Measurements from ENCODE around the gene PDXK. TPM values are rescaled to one million over a fixed set of nuclear protein-coding genes. Genes with fewer than 3 reads are reported as not detected.

PDXK gene
- total RNA-seq, 3 donors from 2014 or later = 101 to 114 (median 106) TPM

- no peaks in the 10 kb centered on the region for H3K27me3 Mint-ChIP-seq (ENCODE audit: low read depth)
- ATAC-seq (no peak), DNase-seq (no peak)
- peak overlapping the region; percentile 84 for H3K4me3 Mint-ChIP-seq
- H3K9me3 Mint-ChIP-seq = no peaks in the 10 kb centered on the region
- peaks cover 5% of the 10 kb centered on the region for H3K36me3 Mint-ChIP-seq (ENCODE audit: insufficient read depth)
- H3K4me1 Mint-ChIP-seq (ENCODE audit: low read depth) = peaks cover 42% of the 10 kb centered on the region
Observed at GRCh38 chr21:43727519-43728153, 8.7 kb downstream of the PDXK start.

- ATAC-seq (no peak), DNase-seq (no peak)
- Mint-ChIP-seq H3K36me3 (ENCODE audit: insufficient read depth) (peaks cover 5% of the 10 kb centered on the region), H3K9me3 (no peaks in the 10 kb centered on the region), H3K27me3 (ENCODE audit: low read depth) (no peaks in the 10 kb centered on the region), H3K4me1 (ENCODE audit: low read depth) (peaks cover 40% of the 10 kb centered on the region), H3K4me3 (peak overlapping the region; percentile 84)
Observed at GRCh38 chr21:43728154-43728466, 9.2 kb downstream of the PDXK start.

GRCh38 chr21:43728467-43729390, 9.8 kb downstream of the PDXK start:
- peak overlapping the region; percentile 84 for H3K4me3 Mint-ChIP-seq
- DNase-seq (peak; percentile 78), ATAC-seq (peak; percentile 83 to 85)
- peaks cover 46% of the 10 kb centered on the region for H3K4me1 Mint-ChIP-seq (ENCODE audit: low read depth)
- H3K9me3 Mint-ChIP-seq = no peaks in the 10 kb centered on the region
- no peaks in the 10 kb centered on the region for H3K27me3 Mint-ChIP-seq (ENCODE audit: low read depth)
- peaks cover 5% of the 10 kb centered on the region for H3K36me3 Mint-ChIP-seq (ENCODE audit: insufficient read depth)

- H3K9me3 Mint-ChIP-seq = no peaks in the 10 kb centered on the region
- no peaks in the 10 kb centered on the region for H3K27me3 Mint-ChIP-seq (ENCODE audit: low read depth)
- H3K36me3 Mint-ChIP-seq (ENCODE audit: insufficient read depth) = peaks cover 3% of the 10 kb centered on the region
- H3K4me1 Mint-ChIP-seq (ENCODE audit: low read depth) = peaks cover 46% of the 10 kb centered on the region
- H3K4me3 Mint-ChIP-seq = no peak overlapping the region
- DNase-seq = no peak
- ATAC-seq = no peak
Observed at GRCh38 chr21:43731476-43731875, 12.5 kb downstream of the PDXK start.

- ATAC-seq (no peak), DNase-seq (no peak)
- no peaks in the 10 kb centered on the region for H3K9me3 Mint-ChIP-seq
- no peaks in the 10 kb centered on the region for H3K27me3 Mint-ChIP-seq (ENCODE audit: low read depth)
- peaks cover 3% of the 10 kb centered on the region for H3K36me3 Mint-ChIP-seq (ENCODE audit: insufficient read depth)
- no peak overlapping the region for H3K4me3 Mint-ChIP-seq
- peaks cover 40% of the 10 kb centered on the region for H3K4me1 Mint-ChIP-seq (ENCODE audit: low read depth)
Observed at GRCh38 chr21:43731891-43732711, 13.2 kb downstream of the PDXK start.

- no peak overlapping the region for H3K4me3 Mint-ChIP-seq
- no peak for DNase-seq
Observed at GRCh38 chr21:43733060-43733459, 14.1 kb downstream of the PDXK start.

GRCh38 chr21:43733529-43734071, 14.7 kb downstream of the PDXK start:
- Mint-ChIP-seq H3K9me3 (no peaks in the 10 kb centered on the region), H3K36me3 (ENCODE audit: insufficient read depth) (peaks cover 3% of the 10 kb centered on the region), H3K4me3 (no peak overlapping the region), H3K27me3 (ENCODE audit: low read depth) (no peaks in the 10 kb centered on the region), H3K4me1 (ENCODE audit: low read depth) (peaks cover 26% of the 10 kb centered on the region)
- DNase-seq (peak; percentile 43), ATAC-seq (peak; percentile 59 to 72)

More at GRCh38 chr21:43733060-43733459, 14.1 kb downstream of the PDXK start:
- H3K4me1 Mint-ChIP-seq (ENCODE audit: low read depth) = peaks cover 32% of the 10 kb centered on the region
- H3K27me3 Mint-ChIP-seq (ENCODE audit: low read depth) = no peaks in the 10 kb centered on the region
- ATAC-seq = no peak
- H3K9me3 Mint-ChIP-seq = no peaks in the 10 kb centered on the region
- peaks cover 3% of the 10 kb centered on the region for H3K36me3 Mint-ChIP-seq (ENCODE audit: insufficient read depth)

- Mint-ChIP-seq H3K4me1 (ENCODE audit: low read depth) (peaks cover 21% of the 10 kb centered on the region), H3K36me3 (ENCODE audit: insufficient read depth) (peaks cover 3% of the 10 kb centered on the region), H3K9me3 (no peaks in the 10 kb centered on the region), H3K27me3 (ENCODE audit: low read depth) (no peaks in the 10 kb centered on the region), H3K4me3 (no peak overlapping the region)
- DNase-seq = peak; percentile 18
- peak; percentile 68 to 80 for ATAC-seq
Observed at GRCh38 chr21:43734131-43734927, 15.4 kb downstream of the PDXK start.

GRCh38 chr21:43734928-43735229, 15.9 kb downstream of the PDXK start:
- Mint-ChIP-seq H3K36me3 (ENCODE audit: insufficient read depth) (peaks cover 3% of the 10 kb centered on the region), H3K4me3 (no peak overlapping the region), H3K9me3 (no peaks in the 10 kb centered on the region), H3K4me1 (ENCODE audit: low read depth) (peaks cover 18% of the 10 kb centered on the region), H3K27me3 (ENCODE audit: low read depth) (no peaks in the 10 kb centered on the region)
- DNase-seq (no peak), ATAC-seq (no peak)

- no peak for ATAC-seq
- no peak overlapping the region for H3K4me3 Mint-ChIP-seq
- DNase-seq = no peak
- H3K36me3 Mint-ChIP-seq (ENCODE audit: insufficient read depth) = peaks cover 3% of the 10 kb centered on the region
- H3K27me3 Mint-ChIP-seq (ENCODE audit: low read depth) = no peaks in the 10 kb centered on the region
- peaks cover 18% of the 10 kb centered on the region for H3K4me1 Mint-ChIP-seq (ENCODE audit: low read depth)
- no peaks in the 10 kb centered on the region for H3K9me3 Mint-ChIP-seq
Observed at GRCh38 chr21:43735236-43736091, 16.5 kb downstream of the PDXK start.

- Mint-ChIP-seq H3K4me1 (ENCODE audit: low read depth) (peaks cover 15% of the 10 kb centered on the region), H3K9me3 (no peaks in the 10 kb centered on the region), H3K27me3 (ENCODE audit: low read depth) (no peaks in the 10 kb centered on the region), H3K36me3 (ENCODE audit: insufficient read depth) (peaks cover 2% of the 10 kb centered on the region), H3K4me3 (no peak overlapping the region)
- no peak for ATAC-seq
- no peak for DNase-seq
Observed at GRCh38 chr21:43736224-43736883, 17.4 kb downstream of the PDXK start.

GRCh38 chr21:43737158-43737950, 18.4 kb downstream of the PDXK start:
- Mint-ChIP-seq H3K4me1 (ENCODE audit: low read depth) (peaks cover 12% of the 10 kb centered on the region), H3K9me3 (no peaks in the 10 kb centered on the region), H3K36me3 (ENCODE audit: insufficient read depth) (no peaks in the 10 kb centered on the region), H3K27me3 (ENCODE audit: low read depth) (no peaks in the 10 kb centered on the region), H3K4me3 (no peak overlapping the region)
- DNase-seq (no peak), ATAC-seq (no peak)

Measured in activated T-cell treated with anti-CD3 and anti-CD28 coated beads, Interleukin-2, amount 50 U/mL, for 4 hours (primary cell).